AG10803 (cell line): ENCODE measurements around the gene LMAN2.

Experiments used
- DNase-seq: peaks from one replicate; pipeline ENCODE4 v3.0.0; 2010; ENCODE audit warnings: low read depth
- H3K4me3 ChIP-seq: 2 replicates; pipeline ENCODE4 v1.5.1; 2011; ENCODE audit warnings: mild to moderate bottlenecking, low read length, control low read depth
- TF ChIP-seq, protein P1 (sequence below): conservative IDR thresholded peaks from 2 replicates; pipeline ENCODE4 v1.5.1; 2011; ENCODE audit warnings: mild to moderate bottlenecking, low read length, control low read depth, inconsistent platforms

LMAN2 gene

DNA sequence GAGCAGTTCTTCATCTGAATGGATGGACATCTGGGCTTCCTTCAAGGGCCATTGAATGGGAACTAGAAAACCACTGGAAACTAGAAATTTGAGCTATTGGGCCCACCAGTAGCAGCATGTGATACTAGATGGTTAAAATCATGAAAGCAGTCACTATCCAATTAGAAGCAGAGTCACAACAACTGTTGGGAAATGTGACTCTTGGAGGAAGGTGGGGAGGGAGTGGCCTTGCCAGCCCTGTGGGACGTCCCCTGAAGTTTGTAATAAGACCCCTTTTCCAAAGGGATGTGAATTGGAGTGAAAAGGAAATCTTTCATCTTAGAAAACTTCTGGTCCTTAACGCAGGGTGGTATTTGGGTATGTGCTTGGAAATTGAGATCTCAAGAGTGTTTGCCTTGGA lies 53.5 kb downstream of the LMAN2 start:
- no peak overlapping the region for H3K4me3 ChIP-seq
- TF ChIP-seq, protein P1, sequence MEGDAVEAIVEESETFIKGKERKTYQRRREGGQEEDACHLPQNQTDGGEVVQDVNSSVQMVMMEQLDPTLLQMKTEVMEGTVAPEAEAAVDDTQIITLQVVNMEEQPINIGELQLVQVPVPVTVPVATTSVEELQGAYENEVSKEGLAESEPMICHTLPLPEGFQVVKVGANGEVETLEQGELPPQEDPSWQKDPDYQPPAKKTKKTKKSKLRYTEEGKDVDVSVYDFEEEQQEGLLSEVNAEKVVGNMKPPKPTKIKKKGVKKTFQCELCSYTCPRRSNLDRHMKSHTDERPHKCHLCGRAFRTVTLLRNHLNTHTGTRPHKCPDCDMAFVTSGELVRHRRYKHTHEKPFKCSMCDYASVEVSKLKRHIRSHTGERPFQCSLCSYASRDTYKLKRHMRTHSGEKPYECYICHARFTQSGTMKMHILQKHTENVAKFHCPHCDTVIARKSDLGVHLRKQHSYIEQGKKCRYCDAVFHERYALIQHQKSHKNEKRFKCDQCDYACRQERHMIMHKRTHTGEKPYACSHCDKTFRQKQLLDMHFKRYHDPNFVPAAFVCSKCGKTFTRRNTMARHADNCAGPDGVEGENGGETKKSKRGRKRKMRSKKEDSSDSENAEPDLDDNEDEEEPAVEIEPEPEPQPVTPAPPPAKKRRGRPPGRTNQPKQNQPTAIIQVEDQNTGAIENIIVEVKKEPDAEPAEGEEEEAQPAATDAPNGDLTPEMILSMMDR = no peak
- DNase-seq = no peak

DNA sequence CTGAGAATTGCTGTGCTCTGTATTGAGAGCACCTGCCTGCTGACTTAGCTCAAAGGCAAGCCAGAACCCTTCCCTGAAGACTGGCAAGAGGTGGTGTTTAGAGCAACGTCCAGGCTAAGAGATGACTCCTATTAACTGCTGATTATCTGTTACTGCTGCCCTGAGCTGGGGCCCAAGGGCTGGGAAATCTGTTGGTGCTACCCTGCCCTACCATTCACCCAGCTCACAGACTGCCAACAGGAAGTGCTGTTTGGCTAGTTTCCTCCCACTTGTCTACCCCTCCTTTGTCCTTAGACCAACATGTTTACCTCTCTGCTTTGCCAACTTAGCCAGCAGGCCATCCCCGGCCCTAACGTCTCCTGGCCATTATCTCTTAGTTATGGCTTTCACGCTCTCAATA lies 54.9 kb downstream of the LMAN2 start:
- TF ChIP-seq, protein P1 = no peak
- no peak for DNase-seq

DNA sequence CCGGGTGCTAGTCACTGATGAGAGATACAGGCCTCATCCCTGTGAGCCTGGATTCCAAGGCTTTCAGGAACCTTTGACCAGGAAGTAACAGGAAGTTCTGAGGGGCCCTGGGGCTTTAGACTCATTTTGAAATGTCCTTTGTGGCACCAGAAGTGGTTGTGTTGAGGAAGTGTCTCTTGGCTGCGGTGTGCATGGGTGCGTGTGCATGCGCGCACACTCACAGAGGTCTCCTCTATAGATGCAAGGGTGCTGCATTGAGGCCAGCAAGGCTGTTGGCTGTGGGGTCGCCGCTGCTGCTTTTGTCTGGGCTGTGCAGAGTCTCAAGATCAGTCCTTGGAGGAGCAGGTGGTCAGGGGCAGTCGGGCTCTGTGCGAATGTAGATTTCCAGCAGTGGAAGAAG lies 55.5 kb downstream of the LMAN2 start:
- DNase-seq = no peak
- TF ChIP-seq, protein P1 = no peak
- H3K4me3 ChIP-seq = no peak overlapping the region

More for the DNA sequence above, 54.9 kb downstream of the LMAN2 start:
- H3K4me3 ChIP-seq = no peak overlapping the region

DNA sequence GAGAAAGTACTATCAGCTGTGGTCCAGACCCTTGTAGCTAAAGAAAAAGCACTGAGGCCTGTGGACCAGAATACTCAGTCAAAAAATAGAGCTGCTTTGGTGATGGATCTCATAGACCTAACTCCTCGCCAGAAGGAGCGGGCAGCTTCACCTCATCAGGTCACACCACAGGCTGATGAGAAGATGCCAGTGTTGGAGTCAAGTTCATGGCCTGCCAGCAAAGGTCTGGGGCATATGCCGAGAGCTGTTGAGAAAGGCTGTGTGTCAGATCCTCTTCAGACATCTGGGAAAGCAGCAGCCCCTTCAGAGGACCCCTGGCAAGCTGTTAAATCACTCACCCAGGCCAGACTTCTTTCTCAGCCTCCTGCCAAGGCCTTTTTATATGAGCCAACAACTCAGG lies 56.8 kb downstream of the LMAN2 start:
- TF ChIP-seq, protein P1 = no peak
- no peak overlapping the region for H3K4me3 ChIP-seq
- DNase-seq = no peak

DNA sequence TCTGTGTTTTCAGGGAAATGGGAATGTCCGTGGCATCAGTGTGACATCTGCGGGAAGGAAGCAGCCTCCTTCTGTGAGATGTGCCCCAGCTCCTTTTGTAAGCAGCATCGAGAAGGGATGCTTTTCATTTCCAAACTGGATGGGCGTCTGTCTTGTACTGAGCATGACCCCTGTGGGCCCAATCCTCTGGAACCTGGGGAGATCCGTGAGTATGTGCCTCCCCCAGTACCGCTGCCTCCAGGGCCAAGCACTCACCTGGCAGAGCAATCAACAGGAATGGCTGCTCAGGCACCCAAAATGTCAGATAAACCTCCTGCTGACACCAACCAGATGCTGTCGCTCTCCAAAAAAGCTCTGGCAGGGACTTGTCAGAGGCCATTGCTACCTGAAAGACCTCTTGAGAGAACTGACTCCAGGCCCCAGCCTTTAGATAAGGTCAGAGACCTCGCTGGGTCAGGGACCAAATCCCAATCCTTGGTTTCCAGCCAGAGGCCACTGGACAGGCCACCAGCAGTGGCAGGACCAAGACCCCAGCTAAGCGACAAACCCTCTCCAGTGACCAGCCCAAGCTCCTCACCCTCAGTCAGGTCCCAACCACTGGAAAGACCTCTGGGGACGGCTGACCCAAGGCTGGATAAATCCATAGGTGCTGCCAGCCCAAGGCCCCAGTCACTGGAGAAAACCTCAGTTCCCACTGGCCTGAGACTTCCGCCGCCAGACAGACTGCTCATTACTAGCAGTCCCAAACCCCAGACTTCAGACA lies 57.5 kb downstream of the LMAN2 start:
- no peak for DNase-seq
- TF ChIP-seq, protein P1 = no peak
- H3K4me3 ChIP-seq = no peak overlapping the region

DNA sequence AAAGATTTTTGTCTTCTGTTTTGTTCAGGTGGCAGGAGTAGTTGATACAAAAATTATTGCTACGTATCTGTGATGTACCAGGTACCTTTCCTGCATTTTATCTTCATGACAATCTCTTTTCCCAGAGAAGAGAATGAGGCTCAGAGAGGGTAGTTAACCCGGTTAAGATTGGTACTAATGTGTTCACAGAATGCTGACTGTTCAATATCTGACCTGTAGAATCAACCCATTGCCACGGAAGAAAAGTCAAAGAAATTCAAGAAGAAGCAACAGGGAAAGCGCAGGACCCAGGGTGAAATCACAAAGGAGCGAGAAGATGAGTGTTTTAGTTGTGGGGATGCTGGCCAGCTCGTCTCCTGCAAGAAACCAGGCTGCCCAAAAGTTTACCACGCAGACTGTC lies 59.7 kb downstream of the LMAN2 start:
- DNase-seq = no peak
- no peak overlapping the region for H3K4me3 ChIP-seq
- TF ChIP-seq, protein P1 = no peak

DNA sequence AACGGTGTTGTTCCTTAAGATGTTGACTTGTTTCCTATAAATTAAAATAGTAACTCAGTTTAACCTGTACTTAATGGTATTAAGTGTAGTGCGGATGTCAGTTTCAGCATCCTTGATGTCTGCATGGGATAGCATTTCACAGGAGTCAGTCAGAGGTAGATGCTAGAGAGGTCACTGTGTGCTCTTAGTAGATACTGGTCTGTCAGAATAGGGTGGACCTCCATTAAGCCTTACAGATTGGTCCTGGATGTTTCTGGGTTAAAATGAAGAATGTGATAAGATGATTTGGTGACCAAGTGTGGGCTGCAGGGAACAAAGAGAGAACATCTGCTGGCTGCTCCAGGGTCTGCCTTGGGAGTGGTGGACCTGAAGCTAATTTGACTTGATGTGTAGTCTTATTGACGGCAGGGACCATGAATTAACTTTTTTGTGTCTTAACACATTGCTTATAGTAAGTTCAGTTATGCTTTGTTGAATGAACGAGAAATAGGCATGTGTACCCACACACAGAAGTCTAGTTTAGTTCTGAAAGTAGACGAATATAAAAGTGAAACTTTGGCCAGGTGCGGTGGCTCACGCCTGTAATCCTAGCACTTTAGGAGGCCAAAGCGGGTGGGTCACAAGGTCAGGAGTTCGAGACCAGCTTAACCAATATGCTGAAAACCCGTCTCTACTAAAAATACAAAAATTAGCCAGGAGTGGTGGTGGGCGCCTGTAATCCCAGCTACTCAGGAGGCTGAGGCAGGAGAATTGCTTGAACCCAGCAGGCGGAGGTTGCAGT lies 60.5 kb downstream of the LMAN2 start:
- H3K4me3 ChIP-seq = no peak overlapping the region
- TF ChIP-seq, protein P1 = no peak
- no peak for DNase-seq
